ENCODE data around the gene ZNF536. TPM values are rescaled to one million over a fixed set of nuclear protein-coding genes. Genes with fewer than 3 reads are reported as not detected.
"Not testable (repeated sequence)": the region's sequence is repeated elsewhere in the genome, so short reads cannot be mapped to it uniquely, and the experiment has no call there.

The ZNF536 gene
- polyA plus RNA-seq, 1 donor, result 2.6 TPM

GRCh38 chr19:30388819-30389218 is 16.6 kb downstream of the ZNF536 start:
- no peak for DNase-seq

GRCh38 chr19:30390356-30390988 is 18.3 kb downstream of the ZNF536 start:
- no peak for DNase-seq

- DNase-seq, result no peak
Observed at GRCh38 chr19:30391052-30391451, 18.9 kb downstream of the ZNF536 start.

GRCh38 chr19:30391554-30392551 is 19.7 kb downstream of the ZNF536 start:
- no peak for DNase-seq

- DNase-seq, result no peak
Observed at GRCh38 chr19:30393046-30393445, 20.9 kb downstream of the ZNF536 start.

- no peak for DNase-seq
Observed at GRCh38 chr19:30393729-30394480, 21.7 kb downstream of the ZNF536 start.

- no peak for DNase-seq
Observed at GRCh38 chr19:30394481-30395151, 22.4 kb downstream of the ZNF536 start.

GRCh38 chr19:30395283-30395682 is 23.1 kb downstream of the ZNF536 start:
- DNase-seq, result no peak

GRCh38 chr19:30398539-30398938 is 26.4 kb downstream of the ZNF536 start:
- not testable (repeated sequence) for DNase-seq

- no peak for DNase-seq
Observed at GRCh38 chr19:30401956-30402355, 29.8 kb downstream of the ZNF536 start.

- no peak for DNase-seq
Observed at GRCh38 chr19:30402436-30403202, 30.4 kb downstream of the ZNF536 start.

- DNase-seq, result peak; percentile 33
Observed at GRCh38 chr19:30403203-30403985, 31.2 kb downstream of the ZNF536 start.

GRCh38 chr19:30406220-30407067 is 34.3 kb downstream of the ZNF536 start:
- DNase-seq, result no peak

GRCh38 chr19:30407068-30407709 is 35.0 kb downstream of the ZNF536 start:
- no peak for DNase-seq

- DNase-seq, result no peak
Observed at GRCh38 chr19:30408734-30409301, 36.6 kb downstream of the ZNF536 start.

GRCh38 chr19:30411714-30412113 is 39.5 kb downstream of the ZNF536 start:
- DNase-seq, result no peak

- DNase-seq, result no peak
Observed at GRCh38 chr19:30416375-30416774, 44.2 kb downstream of the ZNF536 start.

GRCh38 chr19:30417166-30417565 is 45.0 kb downstream of the ZNF536 start:
- DNase-seq, result not testable (repeated sequence)
